GM21423 (cell line): ENCODE measurements around the gene KEAP1.
"Not testable (repeated sequence)": the region's sequence is repeated elsewhere in the genome, so short reads cannot be mapped to it uniquely, and the experiment has no call there.

Source experiments
- ATAC-seq: cut with Tn5 transposase; IDR thresholded peaks from one replicate; pipeline ENCODE4 v1.9.1; 2021; ENCODE audit warnings: mild to moderate bottlenecking, moderate library complexity; ENCODE audit not compliant: unreplicated experiment

The KEAP1 gene

GRCh38 chr19:10503002-10503789 lies at the start of gene KEAP1:
KEAP1 (minus strand) TSS chr19:10503356; CDS start chr19:10500033, 3,323 bp downstream.
- ATAC-seq = peak; percentile 27

DNA sequence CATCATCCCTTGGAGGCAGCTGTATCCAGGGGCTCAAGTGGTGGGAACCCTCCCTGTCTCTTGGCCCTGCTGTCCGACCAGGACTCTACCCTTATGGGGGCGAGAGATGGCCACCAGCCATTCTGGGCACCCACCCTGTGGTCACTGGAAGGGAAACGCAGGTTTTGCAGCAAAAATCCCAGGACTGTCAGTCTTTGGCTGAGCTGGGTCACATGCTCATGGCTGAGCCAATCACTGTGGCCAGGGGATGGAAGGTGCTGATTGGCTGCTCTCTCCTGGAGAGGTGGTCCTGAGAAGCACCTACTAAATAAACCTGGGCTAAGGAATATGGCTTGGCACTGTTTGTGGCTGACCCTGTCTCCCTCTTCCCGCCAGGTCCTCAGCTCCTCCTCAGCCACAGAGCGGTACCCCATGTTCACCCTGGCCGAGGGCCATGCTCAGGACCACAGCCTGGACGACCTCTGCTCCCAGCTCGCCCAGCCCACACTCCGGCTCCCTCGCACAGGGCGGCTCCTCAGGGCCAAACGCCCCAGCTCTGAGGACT lies 49.4 kb upstream of the KEAP1 start:
- no peak for ATAC-seq

- ATAC-seq = no peak
These were observed 48.6 kb upstream of the KEAP1 start for GRCh38 chr19:10551698-10552301.

DNA sequence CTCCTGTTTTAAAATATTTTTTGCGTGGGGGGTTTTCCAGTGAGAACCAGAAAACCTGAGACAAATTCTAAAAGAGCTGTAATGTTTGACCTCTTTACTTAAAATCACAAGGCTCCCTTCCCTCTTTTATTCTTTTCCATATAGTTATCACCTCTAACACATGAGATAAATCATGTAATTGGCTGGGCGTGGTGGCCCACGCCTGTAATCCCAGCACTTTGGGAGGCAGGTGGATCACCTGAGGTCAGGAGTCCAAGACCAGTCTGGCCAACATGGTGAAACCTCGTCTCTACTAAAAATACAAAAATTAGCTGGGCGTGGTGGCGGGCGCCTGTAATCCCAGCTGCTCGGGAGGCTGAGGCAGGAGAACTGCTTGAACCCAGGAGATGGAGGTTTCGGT lies 47.9 kb upstream of the KEAP1 start:
- ATAC-seq = not testable (repeated sequence)

DNA sequence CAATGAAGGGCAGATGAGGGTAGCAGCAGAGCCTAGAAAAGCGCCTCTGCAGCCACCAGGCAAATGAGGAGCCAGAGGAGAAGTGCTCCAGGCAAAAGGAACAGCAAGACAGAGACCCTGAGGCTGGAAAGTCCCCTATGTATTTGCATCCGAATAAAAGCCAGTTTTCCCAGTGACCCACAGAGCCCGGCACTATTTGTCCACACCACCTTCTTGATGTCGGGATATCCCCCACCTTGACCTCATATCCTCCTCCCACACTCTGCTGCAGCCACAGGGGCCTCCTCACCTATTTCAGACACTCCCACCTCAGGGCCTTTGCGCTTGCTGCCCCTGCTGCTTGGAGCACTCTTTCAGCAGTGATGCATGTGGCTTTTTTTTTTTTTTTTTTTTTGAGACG lies 47.2 kb upstream of the KEAP1 start:
- no peak for ATAC-seq

DNA sequence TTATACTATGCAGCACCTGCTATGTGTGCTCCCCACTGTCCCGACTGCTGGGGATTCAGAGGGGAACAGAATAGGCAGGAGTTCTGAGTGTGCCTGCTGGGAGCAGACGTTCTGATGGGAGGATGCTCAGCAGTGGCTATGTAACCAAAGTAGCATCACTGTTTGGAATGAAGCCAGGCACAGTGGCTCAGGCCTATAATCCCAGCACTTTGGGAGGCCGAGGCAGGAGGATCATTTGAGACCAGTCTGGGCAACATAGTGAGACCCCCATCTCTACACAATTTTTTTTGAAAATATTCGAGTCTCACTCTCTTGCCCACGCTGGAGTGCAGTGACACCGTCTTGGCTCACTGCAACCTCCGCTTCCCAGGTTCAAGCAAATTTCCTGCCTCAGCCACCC lies 46.6 kb upstream of the KEAP1 start:
- ATAC-seq = no peak

DNA sequence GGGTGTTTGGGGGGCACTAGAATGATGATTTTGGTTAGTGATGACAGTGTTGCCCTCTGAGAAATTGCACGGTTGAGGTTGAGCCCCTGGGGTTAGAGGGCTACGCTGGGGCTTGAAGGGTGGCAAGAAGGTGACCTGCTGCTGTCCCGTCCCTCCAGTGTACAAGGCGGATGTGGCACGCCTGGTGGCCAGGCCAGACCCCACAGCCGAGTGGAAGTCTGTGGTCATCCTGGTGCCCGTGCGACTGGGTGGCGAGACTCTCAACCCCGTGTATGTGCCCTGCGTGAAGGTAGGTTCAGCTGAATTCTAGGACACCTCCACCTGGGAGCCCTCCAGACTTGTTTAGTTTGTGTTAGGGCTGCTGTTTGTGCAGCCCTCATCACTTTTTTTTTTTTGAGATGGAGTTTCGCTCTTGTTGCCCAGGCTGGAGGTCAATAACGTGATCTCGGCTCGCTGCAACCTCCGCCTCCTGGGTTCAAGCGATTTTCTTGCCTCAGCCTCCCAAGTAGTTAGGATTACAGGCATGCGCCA lies 45.7 kb upstream of the KEAP1 start:
- ATAC-seq = no peak

DNA sequence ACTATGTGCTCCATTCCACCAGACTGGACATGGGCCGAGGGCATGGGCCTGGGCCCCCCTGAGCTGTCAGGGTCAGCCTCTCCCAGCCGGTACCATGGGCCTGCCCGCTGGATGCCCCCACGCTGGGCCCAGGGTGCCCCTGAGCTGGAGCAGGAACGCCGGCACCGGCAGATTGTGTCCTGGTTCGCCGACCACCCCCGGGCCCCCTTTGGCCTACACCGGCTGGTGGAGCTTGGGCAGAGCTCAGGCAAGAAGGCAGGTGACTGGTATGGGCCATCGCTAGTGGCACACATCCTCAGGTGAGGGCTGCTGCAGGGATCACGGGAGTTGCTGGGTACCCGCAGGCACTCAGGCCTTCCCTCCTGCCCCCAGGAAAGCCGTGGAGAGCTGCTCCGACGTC lies 43.7 kb upstream of the KEAP1 start:
- no peak for ATAC-seq

DNA sequence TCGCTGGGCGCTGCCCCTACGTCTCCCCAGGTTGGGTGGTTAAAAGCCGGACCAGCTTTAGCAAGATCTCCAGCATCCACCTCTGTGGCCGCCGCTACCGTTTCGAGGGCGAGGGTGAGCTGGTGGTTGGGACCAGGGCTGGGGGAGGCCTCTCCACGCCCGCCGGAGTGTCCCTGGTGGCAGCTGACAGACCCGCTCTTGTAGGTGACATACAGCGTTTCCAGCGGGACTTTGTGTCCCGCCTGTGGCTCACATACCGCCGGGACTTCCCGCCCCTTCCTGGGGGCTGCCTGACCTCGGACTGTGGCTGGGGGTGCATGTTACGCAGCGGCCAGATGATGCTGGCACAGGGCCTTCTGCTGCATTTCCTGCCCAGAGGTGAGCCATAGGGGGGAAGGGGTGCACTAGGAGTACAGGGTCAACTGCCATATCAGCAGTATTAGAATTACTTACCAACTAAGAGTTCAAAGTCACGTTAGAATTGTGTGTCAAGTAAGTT lies 41.6 kb upstream of the KEAP1 start:
- no peak for ATAC-seq

DNA sequence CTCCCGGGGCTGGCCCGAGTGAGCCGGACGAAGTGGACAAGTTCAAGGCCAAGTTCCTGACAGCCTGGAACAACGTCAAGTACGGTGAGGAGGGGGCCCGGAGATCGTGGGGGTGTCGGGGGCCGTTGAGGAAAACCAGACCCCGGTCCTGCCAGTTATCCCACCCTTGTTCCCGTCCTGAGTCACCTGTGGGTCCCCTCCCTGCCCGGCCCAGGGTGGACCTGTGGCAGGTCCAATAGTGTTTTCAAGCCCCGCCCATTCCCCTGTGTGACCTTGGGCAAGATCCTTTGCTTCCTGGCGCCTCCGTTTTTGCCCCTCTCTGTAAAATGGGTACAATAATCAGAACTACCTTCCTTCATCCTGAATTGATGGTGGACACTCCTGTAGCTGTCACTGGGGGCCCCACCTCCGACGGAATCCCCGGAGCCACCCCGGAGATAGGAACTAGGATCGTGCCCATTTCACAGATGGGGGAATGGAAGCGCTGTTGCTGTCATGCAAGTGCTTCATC lies 41.1 kb upstream of the KEAP1 start:
- no peak for ATAC-seq

DNA sequence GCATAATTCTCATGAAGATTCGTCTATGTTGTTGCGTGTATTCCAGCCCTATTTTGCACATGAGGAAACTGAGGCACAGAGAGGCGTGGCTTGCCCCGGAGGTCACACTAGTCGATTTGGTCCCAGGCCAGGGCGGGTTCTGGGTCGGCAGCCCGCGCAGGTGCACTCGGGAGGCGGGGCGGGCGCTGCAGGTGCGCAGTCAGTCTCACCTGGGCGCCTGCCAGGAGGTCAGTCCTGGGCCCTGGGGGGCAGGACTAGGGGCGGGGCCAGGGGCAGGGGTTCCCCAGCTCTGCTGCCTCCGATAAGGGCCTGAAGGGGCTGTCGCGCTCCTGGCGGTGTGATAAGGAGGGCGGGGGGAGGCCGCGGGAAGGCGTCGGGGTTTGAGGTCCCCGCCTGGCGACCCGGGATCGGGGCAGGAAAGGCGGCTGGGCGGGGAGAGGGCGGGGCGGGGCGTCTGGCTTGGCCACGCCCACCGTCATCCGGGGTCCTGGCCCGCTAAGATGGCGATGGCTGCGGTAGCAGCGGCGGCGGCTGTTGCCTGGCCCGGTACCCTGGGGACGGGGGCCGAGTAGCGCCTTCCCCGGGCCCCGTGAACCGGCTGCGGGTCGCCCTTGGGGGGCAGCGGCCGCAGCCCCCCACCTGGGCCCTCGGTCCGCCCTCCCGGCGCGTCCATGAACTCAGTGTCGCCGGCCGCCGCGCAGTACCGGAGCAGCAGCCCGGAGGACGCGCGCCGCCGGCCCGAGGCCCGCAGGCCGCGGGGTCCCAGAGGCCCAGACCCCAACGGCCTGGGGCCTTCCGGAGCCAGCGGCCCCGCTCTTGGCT lies 40.5 kb upstream of the KEAP1 start, which contains the start of gene ATG4D:
TSS of gene ATG4D (plus strand) at position 485 of the 822 bp plus-strand sequence. CDS start at position 672, 187 bp downstream.
- peak; percentile 64 for ATAC-seq

- ATAC-seq = no peak
These were observed 39.9 kb upstream of the KEAP1 start for GRCh38 chr19:10543059-10543419.

GRCh38 chr19:10539016-10539415 lies 35.9 kb upstream of the KEAP1 start:
- ATAC-seq = not testable (repeated sequence)

DNA sequence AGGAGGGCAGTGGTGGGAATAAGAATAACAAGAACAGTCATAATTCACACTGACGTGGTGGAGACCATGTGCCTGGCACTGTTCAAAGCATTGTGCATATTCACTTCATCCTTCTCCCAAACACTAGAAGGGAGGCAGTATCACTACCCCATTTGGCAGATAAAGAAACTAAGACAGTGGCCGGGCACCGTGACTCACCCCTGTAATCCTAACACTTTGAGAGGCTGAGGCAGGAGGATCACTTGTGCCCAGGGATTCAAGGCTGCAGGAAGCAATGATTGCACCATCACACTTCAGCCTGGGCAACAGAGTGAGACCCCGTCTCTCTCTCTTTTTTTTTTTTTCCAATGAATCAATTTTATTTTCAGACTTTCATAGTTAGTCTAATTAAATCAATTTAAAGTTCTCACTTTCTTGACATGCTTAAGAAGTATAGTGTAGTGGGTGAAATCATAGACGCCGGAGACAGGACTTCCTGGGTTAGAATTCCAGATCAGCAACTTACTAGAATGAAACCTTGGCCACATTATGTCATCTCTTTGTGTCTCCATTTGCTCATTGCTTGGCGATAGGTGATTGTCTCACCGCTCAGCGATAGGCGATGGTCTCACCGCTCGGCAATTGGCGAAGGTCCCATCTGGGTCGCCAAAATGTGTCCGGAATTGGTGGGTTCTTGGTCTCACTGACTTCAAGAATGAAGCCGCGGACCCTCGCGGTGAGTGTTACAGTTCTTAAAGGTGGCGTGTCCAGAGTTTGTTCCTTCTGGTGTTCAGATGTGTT lies 35.2 kb upstream of the KEAP1 start:
- ATAC-seq = no peak

DNA sequence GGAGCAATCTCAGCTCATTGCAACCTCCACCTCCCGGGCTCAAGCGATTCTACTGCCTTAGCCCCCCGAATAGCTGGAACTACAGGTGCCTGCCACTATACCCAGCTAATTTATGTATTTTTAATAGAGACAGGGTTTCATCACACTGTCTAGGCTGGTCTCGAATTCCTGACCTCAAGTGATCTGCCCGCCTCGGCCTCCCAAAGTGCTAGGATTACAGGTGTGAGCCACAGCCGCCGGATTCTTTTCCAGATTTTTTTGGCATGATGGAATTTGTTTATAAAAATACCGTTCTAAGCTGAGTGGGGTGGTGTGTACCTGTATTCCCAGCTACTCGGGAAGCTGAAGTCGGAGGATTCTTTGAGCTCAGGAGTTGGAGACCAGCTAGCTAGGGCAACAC lies 34.5 kb upstream of the KEAP1 start:
- ATAC-seq = no peak

GRCh38 chr19:10535613-10536012 lies 32.5 kb upstream of the KEAP1 start:
- ATAC-seq = no peak

DNA sequence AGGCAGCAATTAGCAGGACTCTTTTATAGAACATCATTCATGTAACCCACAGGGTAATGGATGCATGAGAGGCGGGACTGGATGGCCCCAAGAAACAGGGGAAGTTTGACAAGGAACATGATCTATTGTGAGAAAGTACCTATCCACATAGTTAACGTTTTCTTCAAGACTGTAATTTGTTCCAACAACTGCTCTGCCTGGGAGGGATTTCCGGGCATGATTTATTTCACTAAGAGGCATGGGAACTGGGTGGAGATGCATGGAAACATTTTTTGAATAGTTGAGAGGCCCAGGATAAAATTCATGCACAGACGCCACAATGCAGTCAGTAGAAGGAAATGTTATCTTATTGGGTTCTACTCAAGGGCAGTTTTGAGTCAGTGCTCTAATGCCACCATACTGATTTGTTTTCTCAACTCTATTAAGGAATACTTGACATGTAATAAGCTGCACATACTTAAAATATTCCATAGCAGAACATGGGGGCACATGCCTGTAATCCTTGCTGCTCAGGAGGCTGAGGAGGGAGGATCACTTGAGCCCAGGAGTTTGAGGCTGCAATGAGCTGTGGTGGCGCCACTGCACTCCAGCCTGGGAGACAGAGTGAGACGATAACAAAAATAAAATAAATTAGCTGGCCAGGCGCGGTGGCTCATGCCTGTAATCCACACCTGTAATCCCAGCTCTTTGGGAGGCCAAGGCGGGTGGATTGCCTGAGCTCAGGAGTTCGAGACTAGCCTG lies 30.7 kb upstream of the KEAP1 start:
- no peak for ATAC-seq

DNA sequence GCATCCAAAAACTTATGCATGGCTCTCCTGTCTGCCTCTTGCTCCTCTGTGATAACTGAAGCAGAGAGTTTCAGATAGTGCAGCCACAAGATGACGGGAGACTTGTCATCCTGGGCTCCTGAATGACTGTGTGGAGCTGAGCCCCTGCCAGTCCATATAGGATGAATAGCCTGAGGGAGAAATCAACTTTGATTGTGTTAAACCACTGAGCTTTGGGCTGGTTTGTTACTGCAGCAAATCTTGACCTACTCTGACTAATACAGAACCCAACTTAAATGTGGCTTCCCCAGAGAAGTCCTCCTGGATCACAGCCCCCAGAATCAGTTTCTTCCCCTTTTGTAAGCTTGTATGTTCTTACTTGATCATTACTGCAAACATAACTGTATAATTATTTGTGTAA lies 29.3 kb upstream of the KEAP1 start:
- no peak for ATAC-seq

- not testable (repeated sequence) for ATAC-seq
These were observed 23.7 kb upstream of the KEAP1 start for GRCh38 chr19:10526887-10527286.
